ENCODE data around the gene RUVBL1. TPM values are rescaled to one million over a fixed set of nuclear protein-coding genes. Genes with fewer than 3 reads are reported as not detected.

Gene RUVBL1
- total RNA-seq, 1 experiment from 2014 or later, result 115 TPM

DNA sequence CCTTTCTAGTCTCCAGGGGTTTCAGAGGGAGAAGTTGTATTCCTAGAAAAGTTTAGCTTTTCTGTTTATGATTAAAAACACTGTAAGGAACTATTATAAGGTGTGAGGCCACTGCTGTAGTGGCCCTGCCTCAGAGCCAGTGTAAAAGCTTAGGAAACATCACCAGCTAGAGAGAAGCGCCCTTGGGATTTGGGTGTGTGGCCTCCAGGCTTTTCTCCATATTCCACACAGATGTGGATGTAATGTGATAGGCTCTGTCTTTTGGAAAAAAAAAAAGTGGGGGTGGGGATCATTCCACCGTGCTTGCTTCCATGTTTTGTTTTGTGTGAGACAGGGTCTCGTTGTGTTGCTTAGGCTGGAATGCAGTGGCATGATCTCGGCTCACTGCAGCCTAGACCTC is 57.5 kb downstream of the RUVBL1 start:
- peaks cover 75% of the 10 kb centered on the region for H4K20me1 ChIP-seq (ENCODE audit: insufficient read depth)
- intact Hi-C loops (cut with micrococcal nuclease; ENCODE audit: unreplicated experiment), result no loop called here
- CTCF ChIA-PET, result interaction anchor here (0.5 kb wide), 1 partner anchor 63 kb away, joined by 3 read pairs; no protein-coding TSS in a partner anchor

DNA sequence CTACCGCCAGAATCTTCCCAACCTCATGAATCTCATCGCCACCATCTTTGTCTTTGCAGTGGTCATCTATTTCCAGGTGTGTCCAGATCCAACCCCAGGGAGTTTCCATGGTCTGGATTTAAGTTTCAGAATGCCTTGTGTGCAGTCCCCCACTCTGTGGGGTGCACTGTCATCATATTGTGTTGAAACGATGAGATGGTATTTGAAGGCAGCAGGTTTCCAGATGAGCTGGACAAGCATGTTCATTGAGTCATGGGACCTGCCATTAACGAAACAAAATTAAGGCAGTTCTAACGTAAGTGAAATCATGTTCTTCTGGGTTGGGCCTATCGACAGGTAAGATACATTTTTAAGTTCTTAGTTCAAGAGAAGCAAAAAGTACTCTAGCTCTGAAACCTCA is 58.6 kb downstream of the RUVBL1 start:
- Histone ChIP-seq H3K9me2 (ENCODE audit: insufficient read depth) (no peaks in the 10 kb centered on the region), H3F3A (ENCODE audit: insufficient read depth, low read depth) (peaks cover 52% of the 10 kb centered on the region), H3K4me1 (replicated peaks; ENCODE audit: insufficient read depth) (no peaks in the 10 kb centered on the region), H3K9me3 (ENCODE audit: insufficient read depth, low read depth) (no peaks in the 10 kb centered on the region), H4K20me1 (ENCODE audit: insufficient read depth) (peaks cover 74% of the 10 kb centered on the region), H3K27me3 (ENCODE audit: insufficient read depth, low read depth) (no peaks in the 10 kb centered on the region), H3K36me3 (ENCODE audit: low read depth) (peaks cover 71% of the 10 kb centered on the region), H3K27ac (no peak overlapping the region), H3K4me2 (no peak overlapping the region), H3K4me3 (no peak overlapping the region), H2AFZ (no peak overlapping the region), H3K79me2 (ENCODE audit: low read depth) (no peaks in the 10 kb centered on the region)
- ChIA-PET POLR2A (ENCODE audit: unreplicated experiment) (no interaction called here), CTCF (interaction anchor here (0.6 kb wide), 2 partner anchors 239 to 301 kb away, joined by 4 to 7 read pairs; no protein-coding TSS in a partner anchor)
- TF ChIP-seq, protein P1, sequence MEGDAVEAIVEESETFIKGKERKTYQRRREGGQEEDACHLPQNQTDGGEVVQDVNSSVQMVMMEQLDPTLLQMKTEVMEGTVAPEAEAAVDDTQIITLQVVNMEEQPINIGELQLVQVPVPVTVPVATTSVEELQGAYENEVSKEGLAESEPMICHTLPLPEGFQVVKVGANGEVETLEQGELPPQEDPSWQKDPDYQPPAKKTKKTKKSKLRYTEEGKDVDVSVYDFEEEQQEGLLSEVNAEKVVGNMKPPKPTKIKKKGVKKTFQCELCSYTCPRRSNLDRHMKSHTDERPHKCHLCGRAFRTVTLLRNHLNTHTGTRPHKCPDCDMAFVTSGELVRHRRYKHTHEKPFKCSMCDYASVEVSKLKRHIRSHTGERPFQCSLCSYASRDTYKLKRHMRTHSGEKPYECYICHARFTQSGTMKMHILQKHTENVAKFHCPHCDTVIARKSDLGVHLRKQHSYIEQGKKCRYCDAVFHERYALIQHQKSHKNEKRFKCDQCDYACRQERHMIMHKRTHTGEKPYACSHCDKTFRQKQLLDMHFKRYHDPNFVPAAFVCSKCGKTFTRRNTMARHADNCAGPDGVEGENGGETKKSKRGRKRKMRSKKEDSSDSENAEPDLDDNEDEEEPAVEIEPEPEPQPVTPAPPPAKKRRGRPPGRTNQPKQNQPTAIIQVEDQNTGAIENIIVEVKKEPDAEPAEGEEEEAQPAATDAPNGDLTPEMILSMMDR (conservative IDR thresholded peaks at IDR 0.05), result no peak
- TF ChIP-seq EZH2 (IDR thresholded peaks at IDR 0.05; ENCODE audit: low read depth), result no peak
- intact Hi-C loops (cut with micrococcal nuclease; ENCODE audit: unreplicated experiment), result no loop called here
- no peak for DNase-seq
- no TSS peak for BruUV-seq (replicated peaks)

More for the DNA sequence above, 57.5 kb downstream of the RUVBL1 start:
- no peak overlapping the region for H3K4me3 ChIP-seq
- no peaks in the 10 kb centered on the region for H3K4me1 ChIP-seq (replicated peaks; ENCODE audit: insufficient read depth)
- H3K9me2 ChIP-seq (ENCODE audit: insufficient read depth), result no peaks in the 10 kb centered on the region
- no peaks in the 10 kb centered on the region for H3K79me2 ChIP-seq (ENCODE audit: low read depth)
- POLR2A ChIA-PET (ENCODE audit: unreplicated experiment), result no interaction called here
- no peaks in the 10 kb centered on the region for H3K9me3 ChIP-seq (ENCODE audit: insufficient read depth, low read depth)
- no peaks in the 10 kb centered on the region for H3K27me3 ChIP-seq (ENCODE audit: insufficient read depth, low read depth)
- peaks cover 46% of the 10 kb centered on the region for H3F3A ChIP-seq (ENCODE audit: insufficient read depth, low read depth)
- H3K4me2 ChIP-seq, result no peak overlapping the region
- H3K36me3 ChIP-seq (ENCODE audit: low read depth), result peaks cover 59% of the 10 kb centered on the region
- H3K27ac ChIP-seq, result no peak overlapping the region
- H2AFZ ChIP-seq, result no peak overlapping the region
- DNase-seq, result no peak
- BruUV-seq (replicated peaks), result no TSS peak
- TF ChIP-seq EZH2 (IDR thresholded peaks at IDR 0.05; ENCODE audit: low read depth), result no peak
- TF ChIP-seq, protein P1 (conservative IDR thresholded peaks at IDR 0.05), result no peak

DNA sequence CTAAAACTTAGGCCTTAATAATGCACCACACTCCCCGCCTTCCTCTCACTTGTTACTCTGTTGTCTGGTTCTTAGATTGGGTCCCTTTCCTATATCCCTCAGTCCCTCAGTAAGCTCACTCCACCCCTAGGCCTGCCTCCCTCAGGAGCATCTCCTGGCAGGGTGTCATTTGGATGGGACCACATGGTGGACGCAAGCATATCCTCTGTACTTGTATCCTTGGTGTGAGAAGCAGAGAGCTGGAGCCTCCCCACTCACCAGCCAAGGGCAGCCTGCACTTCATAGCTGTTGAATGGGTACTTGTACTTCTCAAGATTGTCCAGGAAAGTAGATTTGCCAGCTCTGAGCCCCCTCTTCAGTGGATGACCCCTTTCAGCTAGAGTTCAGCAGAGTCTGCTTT is 59.7 kb downstream of the RUVBL1 start:
- H3K27ac ChIP-seq, result no peak overlapping the region
- ChIA-PET POLR2A (ENCODE audit: unreplicated experiment) (no interaction called here), CTCF (interaction anchor here (0.5 kb wide), 1 partner anchor 90 kb away, joined by 4 read pairs; no protein-coding TSS in a partner anchor)
- H3K9me3 ChIP-seq (ENCODE audit: insufficient read depth, low read depth), result no peaks in the 10 kb centered on the region
- DNase-seq, result no peak
- intact Hi-C loops (cut with micrococcal nuclease; ENCODE audit: unreplicated experiment), result no loop called here
- no TSS peak for BruUV-seq (replicated peaks)
- no peaks in the 10 kb centered on the region for H3K4me1 ChIP-seq (replicated peaks; ENCODE audit: insufficient read depth)
- H2AFZ ChIP-seq, result no peak overlapping the region
- H3K27me3 ChIP-seq (ENCODE audit: insufficient read depth, low read depth), result no peaks in the 10 kb centered on the region
- H3K36me3 ChIP-seq (ENCODE audit: low read depth), result peaks cover 69% of the 10 kb centered on the region
- peaks cover 68% of the 10 kb centered on the region for H4K20me1 ChIP-seq (ENCODE audit: insufficient read depth)
- H3K4me2 ChIP-seq, result no peak overlapping the region
- no peaks in the 10 kb centered on the region for H3K9me2 ChIP-seq (ENCODE audit: insufficient read depth)
- H3K4me3 ChIP-seq, result no peak overlapping the region
- H3K79me2 ChIP-seq (ENCODE audit: low read depth), result peaks cover 1% of the 10 kb centered on the region; the same call in 1 of the 2 replicates
- no peak for TF ChIP-seq EZH2 (IDR thresholded peaks at IDR 0.05; ENCODE audit: low read depth)
- TF ChIP-seq, protein P1 (conservative IDR thresholded peaks at IDR 0.05), result no peak
- H3F3A ChIP-seq (ENCODE audit: insufficient read depth, low read depth), result peaks cover 53% of the 10 kb centered on the region
